Prostate gland (tissue), 2 donors: ENCODE results near the gene KRT14.

ENCODE experiments used
- POLR2A ChIP-seq: fragments of 450-650 bp; IDR thresholded peaks from one replicate; pipeline ENCODE4 v1.6.1; 2016; ENCODE audit warnings: antibody characterized with exemption, mild to moderate bottlenecking
- POLR2AphosphoS5 ChIP-seq: sonication (generic); formaldehyde crosslinking; IDR thresholded peaks from one replicate; pipeline ENCODE4 v1.6.1; 2017; ENCODE audit warnings: antibody characterized with exemption
- TF ChIP-seq, protein P1 (sequence below), 4 experiments: fragments of 200-600 bp in 2 of 4; fragments of 450-650 bp in 2 of 4; sonication (generic) in 2 of 4; IDR thresholded peaks; 1 replicate in 3 of 4; 2 replicates in 1 of 4; pipeline ENCODE4 v1.5.1; 2016 to 2019; ENCODE audit warnings: antibody characterized with exemption in 4 of 4, mild to moderate bottlenecking in 2 of 4, moderate library complexity in 2 of 4

- TF ChIP-seq, protein P1, sequence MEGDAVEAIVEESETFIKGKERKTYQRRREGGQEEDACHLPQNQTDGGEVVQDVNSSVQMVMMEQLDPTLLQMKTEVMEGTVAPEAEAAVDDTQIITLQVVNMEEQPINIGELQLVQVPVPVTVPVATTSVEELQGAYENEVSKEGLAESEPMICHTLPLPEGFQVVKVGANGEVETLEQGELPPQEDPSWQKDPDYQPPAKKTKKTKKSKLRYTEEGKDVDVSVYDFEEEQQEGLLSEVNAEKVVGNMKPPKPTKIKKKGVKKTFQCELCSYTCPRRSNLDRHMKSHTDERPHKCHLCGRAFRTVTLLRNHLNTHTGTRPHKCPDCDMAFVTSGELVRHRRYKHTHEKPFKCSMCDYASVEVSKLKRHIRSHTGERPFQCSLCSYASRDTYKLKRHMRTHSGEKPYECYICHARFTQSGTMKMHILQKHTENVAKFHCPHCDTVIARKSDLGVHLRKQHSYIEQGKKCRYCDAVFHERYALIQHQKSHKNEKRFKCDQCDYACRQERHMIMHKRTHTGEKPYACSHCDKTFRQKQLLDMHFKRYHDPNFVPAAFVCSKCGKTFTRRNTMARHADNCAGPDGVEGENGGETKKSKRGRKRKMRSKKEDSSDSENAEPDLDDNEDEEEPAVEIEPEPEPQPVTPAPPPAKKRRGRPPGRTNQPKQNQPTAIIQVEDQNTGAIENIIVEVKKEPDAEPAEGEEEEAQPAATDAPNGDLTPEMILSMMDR (IDR thresholded peaks at IDR 0.05): no peak
- TF ChIP-seq POLR2A: no peak
- no peak for TF ChIP-seq POLR2AphosphoS5
These were observed 42.2 kb downstream of the KRT14 start for GRCh38 chr17:41544491-41544892.
